ENCODE data around the gene IGSF3.
"Not testable (repeated sequence)": the region's sequence is repeated elsewhere in the genome, so short reads cannot be mapped to it uniquely, and the experiment has no call there.

DNA sequence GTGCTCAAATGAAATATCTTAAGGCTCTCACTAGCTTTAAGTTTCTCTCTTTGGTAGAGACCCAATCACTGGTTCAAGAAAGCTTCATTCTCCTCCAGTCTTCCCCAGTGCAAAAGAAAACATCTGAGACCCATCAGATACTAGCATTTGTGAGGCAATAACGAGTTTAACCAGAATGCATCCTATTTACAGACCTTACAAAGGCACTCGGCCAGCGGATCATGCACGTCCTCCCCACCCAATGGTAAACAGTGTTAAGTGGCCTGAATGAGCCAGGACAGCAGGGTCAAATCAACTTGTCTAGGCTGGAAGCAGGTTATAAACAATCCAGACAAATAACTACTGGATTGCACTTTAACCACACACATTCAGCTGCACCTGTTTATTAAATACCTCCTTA, 48.4 kb downstream of the IGSF3 start:
- TF ChIP-seq, protein P1, sequence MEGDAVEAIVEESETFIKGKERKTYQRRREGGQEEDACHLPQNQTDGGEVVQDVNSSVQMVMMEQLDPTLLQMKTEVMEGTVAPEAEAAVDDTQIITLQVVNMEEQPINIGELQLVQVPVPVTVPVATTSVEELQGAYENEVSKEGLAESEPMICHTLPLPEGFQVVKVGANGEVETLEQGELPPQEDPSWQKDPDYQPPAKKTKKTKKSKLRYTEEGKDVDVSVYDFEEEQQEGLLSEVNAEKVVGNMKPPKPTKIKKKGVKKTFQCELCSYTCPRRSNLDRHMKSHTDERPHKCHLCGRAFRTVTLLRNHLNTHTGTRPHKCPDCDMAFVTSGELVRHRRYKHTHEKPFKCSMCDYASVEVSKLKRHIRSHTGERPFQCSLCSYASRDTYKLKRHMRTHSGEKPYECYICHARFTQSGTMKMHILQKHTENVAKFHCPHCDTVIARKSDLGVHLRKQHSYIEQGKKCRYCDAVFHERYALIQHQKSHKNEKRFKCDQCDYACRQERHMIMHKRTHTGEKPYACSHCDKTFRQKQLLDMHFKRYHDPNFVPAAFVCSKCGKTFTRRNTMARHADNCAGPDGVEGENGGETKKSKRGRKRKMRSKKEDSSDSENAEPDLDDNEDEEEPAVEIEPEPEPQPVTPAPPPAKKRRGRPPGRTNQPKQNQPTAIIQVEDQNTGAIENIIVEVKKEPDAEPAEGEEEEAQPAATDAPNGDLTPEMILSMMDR (conservative IDR thresholded peaks at IDR 0.05), result not testable (repeated sequence)
- not testable (repeated sequence) for TF ChIP-seq ZFX (IDR thresholded peaks at IDR 0.05)

Data from C4-2B (cell line).